HG03342 (cell line): ENCODE results near the gene TMEM239.

ENCODE experiments used
- ATAC-seq: cut with Tn5 transposase; IDR thresholded peaks from one replicate; pipeline ENCODE4 v1.9.1; 2021; ENCODE audit warnings: mild to moderate bottlenecking, moderate library complexity; ENCODE audit not compliant: unreplicated experiment

Gene TMEM239

DNA sequence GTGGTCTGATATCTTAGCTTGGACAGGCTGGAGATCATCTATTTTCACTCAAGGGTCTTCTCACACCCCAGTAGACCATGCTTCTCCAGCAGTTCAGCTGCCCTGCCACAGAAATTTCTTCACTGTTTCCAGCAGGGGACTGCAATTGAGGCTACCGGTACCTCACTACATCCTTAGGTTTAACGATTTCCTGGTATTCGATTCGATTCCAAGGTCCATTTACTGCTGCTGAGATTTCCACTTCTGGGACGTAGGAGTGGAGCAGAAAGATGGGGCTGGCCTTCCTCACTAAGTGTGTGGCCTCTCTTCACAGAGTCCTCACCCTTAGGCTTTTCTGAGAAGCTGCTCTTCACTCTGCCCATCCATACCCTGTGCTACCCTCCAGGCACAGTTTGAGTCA lies 30.5 kb downstream of the TMEM239 start:
- ATAC-seq: no peak

DNA sequence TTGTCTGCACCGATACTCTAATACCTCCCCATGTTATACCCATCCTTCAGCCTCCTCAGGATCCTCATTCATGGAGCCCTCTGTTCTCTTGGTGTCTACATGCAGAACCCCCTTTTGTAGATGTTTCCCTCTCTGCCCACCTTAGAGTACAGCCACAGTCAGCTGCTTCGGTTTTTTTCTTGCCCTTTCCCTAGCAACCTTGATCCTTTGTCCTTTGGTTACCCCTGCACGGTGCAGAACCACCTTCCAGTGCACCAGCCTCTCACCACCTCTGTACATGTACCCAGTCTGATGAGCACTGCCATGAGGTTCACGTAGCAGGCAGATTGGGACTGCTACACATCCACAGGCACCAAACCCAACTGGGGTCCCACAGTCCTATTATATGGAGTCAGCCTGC lies 31.6 kb downstream of the TMEM239 start:
- no peak for ATAC-seq

- no peak for ATAC-seq
Observed at GRCh38 chr20:2849529-2849928, 33.4 kb downstream of the TMEM239 start.

GRCh38 chr20:2851086-2851485 lies 34.9 kb downstream of the TMEM239 start:
- no peak for ATAC-seq

DNA sequence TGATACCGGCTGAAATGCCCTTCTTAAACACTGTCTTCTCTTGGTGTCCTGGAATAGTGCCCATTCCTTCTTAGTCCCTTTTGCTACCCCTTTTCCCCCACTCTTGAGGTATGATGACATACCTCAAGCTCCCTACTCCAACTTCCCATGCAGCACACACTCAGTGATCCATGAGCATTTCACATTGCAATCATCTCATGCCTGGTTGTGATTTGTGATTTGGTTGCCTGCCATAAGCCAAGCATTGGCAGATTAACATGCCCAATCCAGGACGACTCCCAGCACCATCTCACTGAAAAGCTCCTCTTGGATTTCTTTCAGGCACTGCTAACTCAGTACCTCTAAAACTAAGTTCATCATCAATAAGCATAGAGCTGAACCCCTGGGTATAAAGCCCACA lies 42.4 kb downstream of the TMEM239 start:
- no peak for ATAC-seq

DNA sequence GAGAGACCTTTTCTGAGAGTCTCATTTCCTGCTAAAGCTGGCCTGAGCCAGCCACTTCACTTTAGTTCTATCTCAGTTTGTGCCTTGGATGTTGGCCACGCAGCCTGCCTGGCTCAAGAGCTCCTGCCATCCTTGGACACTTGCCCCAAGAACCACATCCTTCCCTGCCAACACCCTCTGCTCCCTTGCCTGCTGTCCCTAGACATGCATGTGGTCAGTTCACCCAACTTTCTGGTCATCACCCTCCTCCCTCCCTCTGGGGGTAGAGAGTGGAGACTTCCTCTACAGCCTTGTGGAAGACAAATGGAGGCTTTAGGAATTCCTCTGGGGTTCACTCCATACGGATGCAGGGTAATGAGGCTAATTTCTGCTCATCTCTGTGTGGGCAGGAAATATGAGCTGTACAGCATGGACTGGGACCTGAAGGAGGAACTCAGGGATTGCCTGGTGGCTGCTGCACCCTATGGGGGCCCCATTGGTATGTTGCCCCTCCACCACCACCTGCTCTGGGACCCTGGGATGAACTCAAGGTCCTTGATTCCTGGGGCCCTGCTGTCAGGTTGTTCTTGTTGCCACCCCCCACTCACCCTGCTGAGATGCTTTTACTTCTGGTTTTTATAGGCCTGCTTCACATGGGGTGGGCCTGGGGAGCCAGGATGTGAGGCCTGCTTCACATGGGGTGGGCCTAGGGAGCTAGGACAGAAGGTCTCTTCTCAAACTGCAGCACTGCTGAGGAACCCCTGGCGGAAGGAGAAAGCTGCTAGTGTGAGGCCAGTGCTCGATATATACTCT lies 43.4 kb downstream of the TMEM239 start:
- ATAC-seq: no peak

GRCh38 chr20:2864626-2865025 lies 48.5 kb downstream of the TMEM239 start:
- ATAC-seq: no peak

- no peak for ATAC-seq
Observed at GRCh38 chr20:2865101-2865500, 48.9 kb downstream of the TMEM239 start.

- no peak for ATAC-seq
Observed at GRCh38 chr20:2865630-2866029, 49.5 kb downstream of the TMEM239 start.

GRCh38 chr20:2866236-2866635 lies 50.1 kb downstream of the TMEM239 start:
- ATAC-seq: no peak

GRCh38 chr20:2867081-2867864 lies 51.1 kb downstream of the TMEM239 start:
- no peak for ATAC-seq
